Measurements from ENCODE around the gene MYPOP.
A peak's percentile ranks its signal among the peaks of the same experiment; 100 is the strongest.

The MYPOP gene

GRCh38 chr19:45886427-45887199, 15.8 kb downstream of the MYPOP start (continued):
- TF ChIP-seq, protein P1, sequence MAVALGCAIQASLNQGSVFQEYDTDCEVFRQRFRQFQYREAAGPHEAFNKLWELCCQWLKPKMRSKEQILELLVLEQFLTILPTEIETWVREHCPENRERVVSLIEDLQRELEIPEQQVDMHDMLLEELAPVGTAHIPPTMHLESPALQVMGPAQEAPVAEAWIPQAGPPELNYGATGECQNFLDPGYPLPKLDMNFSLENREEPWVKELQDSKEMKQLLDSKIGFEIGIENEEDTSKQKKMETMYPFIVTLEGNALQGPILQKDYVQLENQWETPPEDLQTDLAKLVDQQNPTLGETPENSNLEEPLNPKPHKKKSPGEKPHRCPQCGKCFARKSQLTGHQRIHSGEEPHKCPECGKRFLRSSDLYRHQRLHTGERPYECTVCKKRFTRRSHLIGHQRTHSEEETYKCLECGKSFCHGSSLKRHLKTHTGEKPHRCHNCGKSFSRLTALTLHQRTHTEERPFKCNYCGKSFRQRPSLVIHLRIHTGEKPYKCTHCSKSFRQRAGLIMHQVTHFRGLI (tag by site-specific recombination; IDR thresholded peaks at IDR 0.05): no peak
- TF ChIP-seq ZNF24 (tag by site-specific recombination; IDR thresholded peaks at IDR 0.05) (no peak; the same call in 1 of the 2 replicates), SCRT1 (tag by site-specific recombination; IDR thresholded peaks at IDR 0.05; ENCODE audit: borderline replicate concordance) (no peak), ZNF433 (tag by site-specific recombination; IDR thresholded peaks at IDR 0.05; ENCODE audit: low read depth) (no peak), ZNF2 (tag by site-specific recombination; IDR thresholded peaks at IDR 0.05) (no peak), ZNF571 (tag by site-specific recombination; IDR thresholded peaks at IDR 0.05) (no peak), ZNF660 (tag by site-specific recombination; IDR thresholded peaks at IDR 0.05) (peak; percentile 61; the same call in 1 of the 2 replicates), ZNF138 (tag by site-specific recombination; IDR thresholded peaks at IDR 0.05; ENCODE audit: borderline replicate concordance) (no peak), ZNF544 (tag by site-specific recombination; IDR thresholded peaks at IDR 0.05) (no peak), KLF1 (tag by site-specific recombination; IDR thresholded peaks at IDR 0.05) (peak; percentile 67), YY1 (tag by site-specific recombination; IDR thresholded peaks at IDR 0.05) (no peak), ZBTB20 (tag by site-specific recombination; IDR thresholded peaks at IDR 0.05) (peak; percentile 31; the same call in 1 of the 2 replicates), ZFP37 (tag by site-specific recombination; IDR thresholded peaks at IDR 0.05) (peak; percentile 32; the same call in 1 of the 2 replicates), ZFP3 (tag by site-specific recombination; IDR thresholded peaks at IDR 0.05; ENCODE audit: low read depth) (no peak), ZNF624 (tag by site-specific recombination; IDR thresholded peaks at IDR 0.05) (no peak), ZNF157 (tag by site-specific recombination; IDR thresholded peaks at IDR 0.05) (no peak), ZNF623 (tag by site-specific recombination; IDR thresholded peaks at IDR 0.05) (no peak), ZNF843 (tag by site-specific recombination; IDR thresholded peaks at IDR 0.05) (peak; percentile 50; the same call in 1 of the 2 replicates), ZNF626 (tag by site-specific recombination; IDR thresholded peaks at IDR 0.05) (no peak), ZIC2 (tag by site-specific recombination; IDR thresholded peaks at IDR 0.05) (no peak), ZBTB8A (tag by site-specific recombination; IDR thresholded peaks at IDR 0.05) (peak; percentile 46; the same call in 1 of the 2 replicates), ZNF23 (tag by site-specific recombination; IDR thresholded peaks at IDR 0.05; ENCODE audit: borderline replicate concordance) (no peak), ZNF48 (tag by site-specific recombination; IDR thresholded peaks at IDR 0.05) (no peak), YY2 (tag by site-specific recombination; IDR thresholded peaks at IDR 0.05) (peak; percentile 56; the same call in 1 of the 2 replicates), ZNF211 (tag by site-specific recombination; IDR thresholded peaks at IDR 0.05; ENCODE audit: low read depth) (no peak), HOXD13 (CRISPR knock-in tag; IDR thresholded peaks at IDR 0.05; ENCODE audit: borderline replicate concordance) (no peak), SP2 (tag by site-specific recombination; IDR thresholded peaks at IDR 0.05) (peak; percentile 64), PRDM10 (tag by site-specific recombination; IDR thresholded peaks at IDR 0.05) (peak; percentile 98), ZNF76 (tag by site-specific recombination; IDR thresholded peaks at IDR 0.05; ENCODE audit: borderline replicate concordance, low read depth) (peak; percentile 92)
- TF ChIP-seq, protein P2, sequence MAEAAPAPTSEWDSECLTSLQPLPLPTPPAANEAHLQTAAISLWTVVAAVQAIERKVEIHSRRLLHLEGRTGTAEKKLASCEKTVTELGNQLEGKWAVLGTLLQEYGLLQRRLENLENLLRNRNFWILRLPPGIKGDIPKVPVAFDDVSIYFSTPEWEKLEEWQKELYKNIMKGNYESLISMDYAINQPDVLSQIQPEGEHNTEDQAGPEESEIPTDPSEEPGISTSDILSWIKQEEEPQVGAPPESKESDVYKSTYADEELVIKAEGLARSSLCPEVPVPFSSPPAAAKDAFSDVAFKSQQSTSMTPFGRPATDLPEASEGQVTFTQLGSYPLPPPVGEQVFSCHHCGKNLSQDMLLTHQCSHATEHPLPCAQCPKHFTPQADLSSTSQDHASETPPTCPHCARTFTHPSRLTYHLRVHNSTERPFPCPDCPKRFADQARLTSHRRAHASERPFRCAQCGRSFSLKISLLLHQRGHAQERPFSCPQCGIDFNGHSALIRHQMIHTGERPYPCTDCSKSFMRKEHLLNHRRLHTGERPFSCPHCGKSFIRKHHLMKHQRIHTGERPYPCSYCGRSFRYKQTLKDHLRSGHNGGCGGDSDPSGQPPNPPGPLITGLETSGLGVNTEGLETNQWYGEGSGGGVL (tag by site-specific recombination; IDR thresholded peaks at IDR 0.05): peak; percentile 29; the same call in 1 of the 2 replicates
- TF ChIP-seq, protein P3, sequence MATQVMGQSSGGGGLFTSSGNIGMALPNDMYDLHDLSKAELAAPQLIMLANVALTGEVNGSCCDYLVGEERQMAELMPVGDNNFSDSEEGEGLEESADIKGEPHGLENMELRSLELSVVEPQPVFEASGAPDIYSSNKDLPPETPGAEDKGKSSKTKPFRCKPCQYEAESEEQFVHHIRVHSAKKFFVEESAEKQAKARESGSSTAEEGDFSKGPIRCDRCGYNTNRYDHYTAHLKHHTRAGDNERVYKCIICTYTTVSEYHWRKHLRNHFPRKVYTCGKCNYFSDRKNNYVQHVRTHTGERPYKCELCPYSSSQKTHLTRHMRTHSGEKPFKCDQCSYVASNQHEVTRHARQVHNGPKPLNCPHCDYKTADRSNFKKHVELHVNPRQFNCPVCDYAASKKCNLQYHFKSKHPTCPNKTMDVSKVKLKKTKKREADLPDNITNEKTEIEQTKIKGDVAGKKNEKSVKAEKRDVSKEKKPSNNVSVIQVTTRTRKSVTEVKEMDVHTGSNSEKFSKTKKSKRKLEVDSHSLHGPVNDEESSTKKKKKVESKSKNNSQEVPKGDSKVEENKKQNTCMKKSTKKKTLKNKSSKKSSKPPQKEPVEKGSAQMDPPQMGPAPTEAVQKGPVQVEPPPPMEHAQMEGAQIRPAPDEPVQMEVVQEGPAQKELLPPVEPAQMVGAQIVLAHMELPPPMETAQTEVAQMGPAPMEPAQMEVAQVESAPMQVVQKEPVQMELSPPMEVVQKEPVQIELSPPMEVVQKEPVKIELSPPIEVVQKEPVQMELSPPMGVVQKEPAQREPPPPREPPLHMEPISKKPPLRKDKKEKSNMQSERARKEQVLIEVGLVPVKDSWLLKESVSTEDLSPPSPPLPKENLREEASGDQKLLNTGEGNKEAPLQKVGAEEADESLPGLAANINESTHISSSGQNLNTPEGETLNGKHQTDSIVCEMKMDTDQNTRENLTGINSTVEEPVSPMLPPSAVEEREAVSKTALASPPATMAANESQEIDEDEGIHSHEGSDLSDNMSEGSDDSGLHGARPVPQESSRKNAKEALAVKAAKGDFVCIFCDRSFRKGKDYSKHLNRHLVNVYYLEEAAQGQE (tag by site-specific recombination; IDR thresholded peaks at IDR 0.05): no peak
